Testis (tissue), 2 donors: Measurements from ENCODE around the gene DNMBP.

Experiments used
- POLR2A ChIP-seq: fragments of 450-650 bp; IDR thresholded peaks from one replicate; pipeline ENCODE4 v1.6.1; 2017; ENCODE audit warnings: antibody characterized with exemption, mild to moderate bottlenecking, moderate library complexity
- TF ChIP-seq, protein P1 (sequence below), 3 experiments: fragments of 450-650 bp in 2 of 3; fragments of 200-600 bp in 1 of 3; sonication (generic) in 1 of 3; IDR thresholded peaks; one replicate each; pipeline ENCODE4 v1.5.1; 2016 to 2019; ENCODE audit warnings: antibody characterized with exemption in 3 of 3, mild to moderate bottlenecking in 2 of 3, moderate library complexity in 1 of 3

DNA sequence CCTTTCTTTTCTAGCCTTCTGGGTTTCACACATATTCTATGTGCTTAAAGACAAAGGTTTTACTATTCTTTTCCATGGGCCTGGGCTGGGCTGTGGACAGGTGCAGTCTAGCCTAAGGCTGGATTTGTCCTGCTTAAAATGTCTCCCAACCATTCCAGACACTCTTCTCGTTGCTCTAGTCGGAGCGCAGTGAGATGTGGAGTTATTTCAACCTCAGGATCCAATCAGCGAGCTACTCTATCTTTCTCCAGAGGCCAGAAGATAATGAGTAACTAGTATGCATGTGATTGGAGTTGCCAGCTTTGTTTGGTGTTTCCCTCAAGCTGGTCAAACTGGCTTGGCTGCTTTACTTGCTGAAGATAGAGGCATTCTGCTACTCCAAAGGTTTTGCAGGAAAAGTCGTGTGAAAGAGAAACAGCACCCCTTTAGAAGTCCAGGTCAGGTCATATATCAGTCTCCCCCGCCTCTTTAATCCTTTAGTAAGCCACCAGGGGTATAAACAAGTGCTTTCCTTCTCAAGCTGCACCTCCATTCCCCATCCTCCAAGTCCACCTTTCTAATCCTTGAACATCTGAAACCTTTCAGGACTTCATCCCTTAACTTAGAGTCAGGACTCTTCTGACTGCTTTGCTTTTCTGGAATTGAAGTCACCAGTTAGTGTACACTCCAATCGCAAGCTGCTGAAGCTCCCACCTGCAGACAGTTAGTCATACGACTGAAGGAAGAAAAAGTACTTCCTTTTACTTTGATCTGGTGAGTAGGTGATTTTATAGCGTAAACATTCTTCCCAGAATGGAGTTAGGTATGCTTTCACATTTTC lies 78.8 kb downstream of the DNMBP start:
- TF ChIP-seq POLR2A, result no peak
- TF ChIP-seq, protein P1, sequence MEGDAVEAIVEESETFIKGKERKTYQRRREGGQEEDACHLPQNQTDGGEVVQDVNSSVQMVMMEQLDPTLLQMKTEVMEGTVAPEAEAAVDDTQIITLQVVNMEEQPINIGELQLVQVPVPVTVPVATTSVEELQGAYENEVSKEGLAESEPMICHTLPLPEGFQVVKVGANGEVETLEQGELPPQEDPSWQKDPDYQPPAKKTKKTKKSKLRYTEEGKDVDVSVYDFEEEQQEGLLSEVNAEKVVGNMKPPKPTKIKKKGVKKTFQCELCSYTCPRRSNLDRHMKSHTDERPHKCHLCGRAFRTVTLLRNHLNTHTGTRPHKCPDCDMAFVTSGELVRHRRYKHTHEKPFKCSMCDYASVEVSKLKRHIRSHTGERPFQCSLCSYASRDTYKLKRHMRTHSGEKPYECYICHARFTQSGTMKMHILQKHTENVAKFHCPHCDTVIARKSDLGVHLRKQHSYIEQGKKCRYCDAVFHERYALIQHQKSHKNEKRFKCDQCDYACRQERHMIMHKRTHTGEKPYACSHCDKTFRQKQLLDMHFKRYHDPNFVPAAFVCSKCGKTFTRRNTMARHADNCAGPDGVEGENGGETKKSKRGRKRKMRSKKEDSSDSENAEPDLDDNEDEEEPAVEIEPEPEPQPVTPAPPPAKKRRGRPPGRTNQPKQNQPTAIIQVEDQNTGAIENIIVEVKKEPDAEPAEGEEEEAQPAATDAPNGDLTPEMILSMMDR (IDR thresholded peaks at IDR 0.05), result no peak
